K562 (cell line): ENCODE results near the gene PLA2G4A. TPM values are rescaled to one million over a fixed set of nuclear protein-coding genes. Genes with fewer than 3 reads are reported as not detected.

ENCODE experiments used
- ATAC-seq: fragments of 200-7000 bp; cut with Tn5 transposase; 3 replicates; pipeline ENCODE4 v1.9.1; 2020; ENCODE audit warnings: moderate library complexity
- BruUV-seq: library from RNA; stranded (reverse); fragments of 400-500 nt; replicated peaks from 2 replicates; lab custom pipeline; 2021; lab: Mats Ljungman, UMichigan
- CTCF ChIA-PET: fragments of 300-600 bp; formaldehyde crosslinking; extraction: SDS; loops from one replicate; lab custom pipeline; 2021; ENCODE audit warnings: low intra/inter-chr PET ratio; lab: Yijun Ruan, JAX
- POLR2A ChIA-PET: fragments of 300-600, 350-650 bp; sonication (Branson Sonifier 250); formaldehyde crosslinking; extraction: SDS; loops from one replicate; lab custom pipeline; 2021; ENCODE audit warnings: antibody characterized with exemption, inconsistent platforms; lab: Yijun Ruan, JAX
- DNase-seq, 4 experiments: peaks; one replicate each; pipeline versions ENCODE4 v3.0.0 to v3.0.0-alpha.2; 2011 to 2018; ENCODE audit warnings: low spot score in 3 of 4, mixed read lengths in 3 of 4; ENCODE audit errors: extremely low read depth in 1 of 4
- FAIRE-seq: peaks from 2 replicates; lab custom pipeline; 2011; peaks lifted over from hg19 to GRCh38; lab: Jason Lieb, UNC
- H2AFZ ChIP-seq: 2 replicates; pipeline ENCODE4 v1.6.0; 2011; ENCODE audit warnings: low read depth, low read length, control low read depth, inconsistent platforms
- H3K27ac ChIP-seq: fragments of 200-600 bp; 3 replicates; pipeline ENCODE4 v1.8.0; 2011; ENCODE audit warnings: low read depth, mild to moderate bottlenecking, control low read depth, inconsistent platforms, low read length, moderate library complexity, mixed read lengths; ENCODE audit errors: extremely low read depth
- H3K27me3 ChIP-seq, 2 experiments: fragments of 300-600 bp in 1 of 2; 2 replicates in 1 of 2; 3 replicates in 1 of 2; pipeline versions ENCODE4 v1.6.0 to v1.8.0; 2011; ENCODE audit warnings: inconsistent platforms in 2 of 2, low read length in 2 of 2, mild to moderate bottlenecking in 1 of 2, mixed read lengths in 1 of 2, moderate library complexity in 1 of 2; ENCODE audit not compliant: control insufficient read depth in 2 of 2, insufficient read depth in 2 of 2
- H3K36me3 ChIP-seq: fragments of 300-600 bp; 3 replicates; pipeline ENCODE4 v1.8.0; 2011; ENCODE audit warnings: mild to moderate bottlenecking, low read length, inconsistent platforms; ENCODE audit not compliant: control insufficient read depth, insufficient read depth
- H3K4me1 ChIP-seq, 2 experiments: fragments of 200-600 bp in 1 of 2; replicated peaks in 1 of 2; 2 replicates in 1 of 2; 3 replicates in 1 of 2; pipeline versions ENCODE4 v1.5.1 to v1.8.0; 2011; ENCODE audit warnings: inconsistent platforms in 2 of 2, low read length in 2 of 2, mild to moderate bottlenecking in 1 of 2, mixed read lengths in 1 of 2, moderate library complexity in 1 of 2; ENCODE audit not compliant: control insufficient read depth in 2 of 2, insufficient read depth in 2 of 2
- H3K4me2 ChIP-seq: 2 replicates; pipeline ENCODE4 v1.6.1; 2011; ENCODE audit warnings: low read length, control low read depth, inconsistent platforms, mixed read lengths; ENCODE audit not compliant: insufficient read depth
- H3K4me3 ChIP-seq: fragments of 200-600 bp; sonication (generic), shearing (Covaris generic); 2 replicates; pipeline ENCODE4 v1.5.1; 2016; ENCODE audit warnings: control low read depth, inconsistent platforms
- H3K79me2 ChIP-seq: fragments of 200-600 bp; 3 replicates; pipeline ENCODE4 v1.8.0; 2011; ENCODE audit warnings: low read length, inconsistent platforms; ENCODE audit not compliant: control insufficient read depth, insufficient read depth
- H3K9ac ChIP-seq, 2 experiments: 2 replicates each; pipeline versions ENCODE4 v1.6.0 to v1.6.1; 2011; ENCODE audit warnings: low read depth in 2 of 2, low read length in 2 of 2, control low read depth in 1 of 2, inconsistent platforms in 1 of 2, mild to moderate bottlenecking in 1 of 2, mixed read lengths in 1 of 2; ENCODE audit not compliant: insufficient read depth in 1 of 2
- H3K9me1 ChIP-seq: one replicate; pipeline ENCODE4 v1.6.0; 2011; ENCODE audit warnings: inconsistent platforms, mild to moderate bottlenecking, low read length, moderate library complexity; ENCODE audit not compliant: control insufficient read depth, insufficient read depth
- H3K9me3 ChIP-seq: replicated peaks from 2 replicates; pipeline ENCODE4 v1.5.1; 2011; ENCODE audit warnings: low read depth, low read length, inconsistent platforms; ENCODE audit not compliant: control insufficient read depth, insufficient read depth
- H4K20me1 ChIP-seq: replicated peaks from 2 replicates; pipeline ENCODE4 v1.6.1; 2011; ENCODE audit warnings: low read length, inconsistent platforms, mixed read lengths; ENCODE audit not compliant: control insufficient read depth, insufficient read depth
- COPS2 ChIP-seq: fragments of 450-650 bp; conservative IDR thresholded peaks from 2 replicates; pipeline ENCODE4 v1.6.1; 2016; ENCODE audit warnings: mild to moderate bottlenecking, moderate library complexity
- HSF4 ChIP-seq: fragments of 250-450 bp; sonication (Bioruptor Pico); IDR thresholded peaks from 2 replicates; pipeline ENCODE4 v2.1.2; 2022; ENCODE audit warnings: mild to moderate bottlenecking, moderate library complexity, borderline replicate concordance
- MXI1 ChIP-seq: IDR thresholded peaks from 2 replicates; pipeline ENCODE4 v1.6.1; 2011; ENCODE audit warnings: low read depth, mild to moderate bottlenecking, improper control_type of control experiment, low read length
- RCOR1 ChIP-seq, 2 experiments: IDR thresholded peaks; 2 replicates each; pipeline ENCODE4 v1.6.1; 2012; ENCODE audit warnings: low read depth in 2 of 2, low read length in 2 of 2, borderline replicate concordance in 1 of 2, improper control_type of control experiment in 1 of 2
- SIRT6 ChIP-seq: IDR thresholded peaks from one replicate; pipeline ENCODE4 v1.6.1; 2012; ENCODE audit warnings: low read depth, mild to moderate bottlenecking, control low read depth, inconsistent platforms, low read length, moderate library complexity
- SUPT5H ChIP-seq: fragments of 450-650 bp; IDR thresholded peaks from 2 replicates; pipeline ENCODE4 v1.6.1; 2016
- ZKSCAN1 ChIP-seq: fragments of 150-350 bp; IDR thresholded peaks from 2 replicates; pipeline ENCODE4 v1.6.1; 2016; ENCODE audit warnings: low read depth, low read length
- WGBS: fragments of 100-300 bp; shearing (Covaris generic); methylation state at CpG from one replicate; pipeline ENCODE4 v1.1.6; 2016; ENCODE audit warnings: low coverage, mixed read lengths; ENCODE audit not compliant: insufficient coverage; ENCODE audit errors: missing lambda C conversion rate; 5-methylcytosine and 5-hydroxymethylcytosine counted together
- in situ Hi-C: fragments of 300-500 bp; cut with MboI; formaldehyde crosslinking; loops from 4 replicates; pipeline ENCODE4 v1.15.0; 2018; ENCODE audit warnings: inconsistent platforms, mixed read lengths
- intact Hi-C: fragments of 100-400 bp; cut with micrococcal nuclease; formaldehyde crosslinking; loops from 2 replicates; pipeline ENCODE4 v1.14.2; 2022
- polyA plus RNA-seq, 8 experiments: library from polyadenylated mRNA; depleted of rRNA in 4 of 8; stranded (reverse) in 5 of 8; unstranded in 3 of 8; fragments of >200 nt; fragmentation: Nextera tagmentation in 2 of 8; fragmentation: Illumina TruSeq in 1 of 8; extraction: Ambion mirVana in 2 of 8; extraction: Trizol in 1 of 8; gene quantifications; 2 replicates each; pipeline versions ENCODE4 v1.2.1 to v1.2.3, GENCODE V29; 2011 to 2014; ENCODE audit warnings: inconsistent platforms in 1 of 8, missing spikeins in 1 of 8
- total RNA-seq, 7 experiments: library from RNA; depleted of rRNA in 6 of 7; stranded (reverse); fragments of >200 nt in 6 of 7; fragmentation: Illumina TruSeq in 2 of 7; extraction: Trizol in 2 of 7; gene quantifications; 2 replicates each; pipeline versions ENCODE4 v1.2.1 to v1.2.3, GENCODE V29; 2011 to 2021; ENCODE audit warnings: low replicate concordance in 1 of 7
- TF ChIP-seq, protein P1 (sequence below), 2 experiments: IDR thresholded peaks; 2 replicates each; pipeline ENCODE4 v1.6.1; 2012; ENCODE audit warnings: improper control_type of control experiment in 2 of 2, low read depth in 2 of 2, low read length in 2 of 2, borderline replicate concordance in 1 of 2
- TF ChIP-seq, protein P2 (sequence below): sonication (generic); formaldehyde crosslinking; IDR thresholded peaks from 2 replicates; pipeline ENCODE4 v1.8.0; 2022; ENCODE audit warnings: mild to moderate bottlenecking, missing genetic modification reagents
- TF ChIP-seq, protein P3 (sequence below): fragments of 450-650 bp; IDR thresholded peaks from 2 replicates; pipeline ENCODE4 v1.6.1; 2017; ENCODE audit warnings: antibody characterized with exemption, mild to moderate bottlenecking
- TF ChIP-seq, protein P4 (sequence below): sonication (generic); formaldehyde crosslinking; IDR thresholded peaks from 2 replicates; pipeline ENCODE4 v1.5.0; 2020; ENCODE audit warnings: missing genetic modification reagents
- TF ChIP-seq, protein P5 (sequence below): fragments of 250-450 bp; sonication (Bioruptor Pico); IDR thresholded peaks from 2 replicates; pipeline ENCODE4 v1.5.0; 2021

Gene PLA2G4A
- total and polyA plus RNA-seq, 9 of the 15 experiments (the other 6 are each of a cell fraction or from before 2014, with no cell fraction given) = 0.04 to 0.71 (median 0.22) TPM; not detected in 4

DNA sequence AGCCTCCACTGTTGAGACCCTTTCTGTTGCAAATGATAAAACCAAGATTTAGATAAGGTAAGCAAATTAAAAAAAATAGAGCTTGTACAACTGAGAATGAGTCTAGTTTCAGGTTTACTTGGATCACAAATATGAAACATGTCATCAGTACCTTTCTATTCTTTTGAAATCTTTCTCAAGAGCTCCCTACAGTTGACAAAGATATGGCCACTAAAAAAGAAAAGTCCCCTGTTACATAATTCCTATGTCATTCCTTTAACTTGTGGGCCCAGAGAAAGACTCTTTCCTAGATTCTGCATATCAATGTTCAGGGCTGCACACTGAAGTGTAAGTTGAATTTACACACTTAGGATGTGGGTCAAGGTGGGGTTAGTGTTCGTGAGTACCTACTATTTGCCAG, 168.1 kb downstream of the PLA2G4A start:
- Histone ChIP-seq H3K4me3 (no peak overlapping the region), H3K4me1 (no peaks in the 10 kb centered on the region), H3K27me3 (no peaks in the 10 kb centered on the region), H2AFZ (no peak overlapping the region), H3K9me3 (no peaks in the 10 kb centered on the region), H3K27ac (no peak overlapping the region), H3K9me1 (no peaks in the 10 kb centered on the region), H3K9ac (no peak overlapping the region), H3K4me2 (no peak overlapping the region), H3K79me2 (no peaks in the 10 kb centered on the region), H4K20me1 (no peaks in the 10 kb centered on the region), H3K36me3 (no peaks in the 10 kb centered on the region)
- no peak for DNase-seq
- BruUV-seq = no TSS peak
- ChIA-PET CTCF (no interaction called here), POLR2A (no interaction called here)
- ATAC-seq = no peak
- intact Hi-C loops (no loop called here), in situ Hi-C loops (no loop called here)
- 17% methylated on average over 1 of the region's 1 CpG for WGBS
- no peak for FAIRE-seq
- TF ChIP-seq, protein P1, sequence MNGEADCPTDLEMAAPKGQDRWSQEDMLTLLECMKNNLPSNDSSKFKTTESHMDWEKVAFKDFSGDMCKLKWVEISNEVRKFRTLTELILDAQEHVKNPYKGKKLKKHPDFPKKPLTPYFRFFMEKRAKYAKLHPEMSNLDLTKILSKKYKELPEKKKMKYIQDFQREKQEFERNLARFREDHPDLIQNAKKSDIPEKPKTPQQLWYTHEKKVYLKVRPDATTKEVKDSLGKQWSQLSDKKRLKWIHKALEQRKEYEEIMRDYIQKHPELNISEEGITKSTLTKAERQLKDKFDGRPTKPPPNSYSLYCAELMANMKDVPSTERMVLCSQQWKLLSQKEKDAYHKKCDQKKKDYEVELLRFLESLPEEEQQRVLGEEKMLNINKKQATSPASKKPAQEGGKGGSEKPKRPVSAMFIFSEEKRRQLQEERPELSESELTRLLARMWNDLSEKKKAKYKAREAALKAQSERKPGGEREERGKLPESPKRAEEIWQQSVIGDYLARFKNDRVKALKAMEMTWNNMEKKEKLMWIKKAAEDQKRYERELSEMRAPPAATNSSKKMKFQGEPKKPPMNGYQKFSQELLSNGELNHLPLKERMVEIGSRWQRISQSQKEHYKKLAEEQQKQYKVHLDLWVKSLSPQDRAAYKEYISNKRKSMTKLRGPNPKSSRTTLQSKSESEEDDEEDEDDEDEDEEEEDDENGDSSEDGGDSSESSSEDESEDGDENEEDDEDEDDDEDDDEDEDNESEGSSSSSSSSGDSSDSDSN (IDR thresholded peaks at IDR 0.05; ENCODE audit: borderline replicate concordance in 1 of 2, low read depth in 2 of 2, low read length in 2 of 2) = no peak
- TF ChIP-seq, protein P2, sequence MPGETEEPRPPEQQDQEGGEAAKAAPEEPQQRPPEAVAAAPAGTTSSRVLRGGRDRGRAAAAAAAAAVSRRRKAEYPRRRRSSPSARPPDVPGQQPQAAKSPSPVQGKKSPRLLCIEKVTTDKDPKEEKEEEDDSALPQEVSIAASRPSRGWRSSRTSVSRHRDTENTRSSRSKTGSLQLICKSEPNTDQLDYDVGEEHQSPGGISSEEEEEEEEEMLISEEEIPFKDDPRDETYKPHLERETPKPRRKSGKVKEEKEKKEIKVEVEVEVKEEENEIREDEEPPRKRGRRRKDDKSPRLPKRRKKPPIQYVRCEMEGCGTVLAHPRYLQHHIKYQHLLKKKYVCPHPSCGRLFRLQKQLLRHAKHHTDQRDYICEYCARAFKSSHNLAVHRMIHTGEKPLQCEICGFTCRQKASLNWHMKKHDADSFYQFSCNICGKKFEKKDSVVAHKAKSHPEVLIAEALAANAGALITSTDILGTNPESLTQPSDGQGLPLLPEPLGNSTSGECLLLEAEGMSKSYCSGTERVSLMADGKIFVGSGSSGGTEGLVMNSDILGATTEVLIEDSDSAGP = no peak
- TF ChIP-seq MXI1 = no peak
- TF ChIP-seq COPS2 = no peak
- TF ChIP-seq, protein P3, sequence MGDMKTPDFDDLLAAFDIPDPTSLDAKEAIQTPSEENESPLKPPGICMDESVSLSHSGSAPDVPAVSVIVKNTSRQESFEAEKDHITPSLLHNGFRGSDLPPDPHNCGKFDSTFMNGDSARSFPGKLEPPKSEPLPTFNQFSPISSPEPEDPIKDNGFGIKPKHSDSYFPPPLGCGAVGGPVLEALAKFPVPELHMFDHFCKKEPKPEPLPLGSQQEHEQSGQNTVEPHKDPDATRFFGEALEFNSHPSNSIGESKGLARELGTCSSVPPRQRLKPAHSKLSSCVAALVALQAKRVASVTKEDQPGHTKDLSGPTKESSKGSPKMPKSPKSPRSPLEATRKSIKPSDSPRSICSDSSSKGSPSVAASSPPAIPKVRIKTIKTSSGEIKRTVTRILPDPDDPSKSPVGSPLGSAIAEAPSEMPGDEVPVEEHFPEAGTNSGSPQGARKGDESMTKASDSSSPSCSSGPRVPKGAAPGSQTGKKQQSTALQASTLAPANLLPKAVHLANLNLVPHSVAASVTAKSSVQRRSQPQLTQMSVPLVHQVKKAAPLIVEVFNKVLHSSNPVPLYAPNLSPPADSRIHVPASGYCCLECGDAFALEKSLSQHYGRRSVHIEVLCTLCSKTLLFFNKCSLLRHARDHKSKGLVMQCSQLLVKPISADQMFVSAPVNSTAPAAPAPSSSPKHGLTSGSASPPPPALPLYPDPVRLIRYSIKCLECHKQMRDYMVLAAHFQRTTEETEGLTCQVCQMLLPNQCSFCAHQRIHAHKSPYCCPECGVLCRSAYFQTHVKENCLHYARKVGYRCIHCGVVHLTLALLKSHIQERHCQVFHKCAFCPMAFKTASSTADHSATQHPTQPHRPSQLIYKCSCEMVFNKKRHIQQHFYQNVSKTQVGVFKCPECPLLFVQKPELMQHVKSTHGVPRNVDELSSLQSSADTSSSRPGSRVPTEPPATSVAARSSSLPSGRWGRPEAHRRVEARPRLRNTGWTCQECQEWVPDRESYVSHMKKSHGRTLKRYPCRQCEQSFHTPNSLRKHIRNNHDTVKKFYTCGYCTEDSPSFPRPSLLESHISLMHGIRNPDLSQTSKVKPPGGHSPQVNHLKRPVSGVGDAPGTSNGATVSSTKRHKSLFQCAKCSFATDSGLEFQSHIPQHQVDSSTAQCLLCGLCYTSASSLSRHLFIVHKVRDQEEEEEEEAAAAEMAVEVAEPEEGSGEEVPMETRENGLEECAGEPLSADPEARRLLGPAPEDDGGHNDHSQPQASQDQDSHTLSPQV = no peak
- TF ChIP-seq HSF4 (CRISPR knock-in tag) = no peak
- TF ChIP-seq SUPT5H = no peak
- no peak for TF ChIP-seq RCOR1 (IDR thresholded peaks at IDR 0.05; ENCODE audit: borderline replicate concordance in 1 of 2, low read depth in 2 of 2, low read length in 2 of 2)
- TF ChIP-seq ZKSCAN1 = no peak
- TF ChIP-seq, protein P4, sequence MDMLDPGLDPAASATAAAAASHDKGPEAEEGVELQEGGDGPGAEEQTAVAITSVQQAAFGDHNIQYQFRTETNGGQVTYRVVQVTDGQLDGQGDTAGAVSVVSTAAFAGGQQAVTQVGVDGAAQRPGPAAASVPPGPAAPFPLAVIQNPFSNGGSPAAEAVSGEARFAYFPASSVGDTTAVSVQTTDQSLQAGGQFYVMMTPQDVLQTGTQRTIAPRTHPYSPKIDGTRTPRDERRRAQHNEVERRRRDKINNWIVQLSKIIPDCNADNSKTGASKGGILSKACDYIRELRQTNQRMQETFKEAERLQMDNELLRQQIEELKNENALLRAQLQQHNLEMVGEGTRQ = no peak
- TF ChIP-seq, protein P5, sequence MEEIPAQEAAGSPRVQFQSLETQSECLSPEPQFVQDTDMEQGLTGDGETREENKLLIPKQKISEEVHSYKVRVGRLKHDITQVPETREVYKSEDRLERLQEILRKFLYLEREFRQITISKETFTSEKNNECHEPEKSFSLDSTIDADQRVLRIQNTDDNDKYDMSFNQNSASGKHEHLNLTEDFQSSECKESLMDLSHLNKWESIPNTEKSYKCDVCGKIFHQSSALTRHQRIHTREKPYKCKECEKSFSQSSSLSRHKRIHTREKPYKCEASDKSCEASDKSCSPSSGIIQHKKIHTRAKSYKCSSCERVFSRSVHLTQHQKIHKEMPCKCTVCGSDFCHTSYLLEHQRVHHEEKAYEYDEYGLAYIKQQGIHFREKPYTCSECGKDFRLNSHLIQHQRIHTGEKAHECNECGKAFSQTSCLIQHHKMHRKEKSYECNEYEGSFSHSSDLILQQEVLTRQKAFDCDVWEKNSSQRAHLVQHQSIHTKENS = no peak
- no peak for TF ChIP-seq SIRT6
